HS-5 (cell line): Measurements from ENCODE around the gene IVL.

Source experiments
- DNase-seq: peaks from one replicate; pipeline ENCODE4 v3.0.0-alpha.2; 2012; ENCODE audit warnings: low read depth

The IVL gene

DNA sequence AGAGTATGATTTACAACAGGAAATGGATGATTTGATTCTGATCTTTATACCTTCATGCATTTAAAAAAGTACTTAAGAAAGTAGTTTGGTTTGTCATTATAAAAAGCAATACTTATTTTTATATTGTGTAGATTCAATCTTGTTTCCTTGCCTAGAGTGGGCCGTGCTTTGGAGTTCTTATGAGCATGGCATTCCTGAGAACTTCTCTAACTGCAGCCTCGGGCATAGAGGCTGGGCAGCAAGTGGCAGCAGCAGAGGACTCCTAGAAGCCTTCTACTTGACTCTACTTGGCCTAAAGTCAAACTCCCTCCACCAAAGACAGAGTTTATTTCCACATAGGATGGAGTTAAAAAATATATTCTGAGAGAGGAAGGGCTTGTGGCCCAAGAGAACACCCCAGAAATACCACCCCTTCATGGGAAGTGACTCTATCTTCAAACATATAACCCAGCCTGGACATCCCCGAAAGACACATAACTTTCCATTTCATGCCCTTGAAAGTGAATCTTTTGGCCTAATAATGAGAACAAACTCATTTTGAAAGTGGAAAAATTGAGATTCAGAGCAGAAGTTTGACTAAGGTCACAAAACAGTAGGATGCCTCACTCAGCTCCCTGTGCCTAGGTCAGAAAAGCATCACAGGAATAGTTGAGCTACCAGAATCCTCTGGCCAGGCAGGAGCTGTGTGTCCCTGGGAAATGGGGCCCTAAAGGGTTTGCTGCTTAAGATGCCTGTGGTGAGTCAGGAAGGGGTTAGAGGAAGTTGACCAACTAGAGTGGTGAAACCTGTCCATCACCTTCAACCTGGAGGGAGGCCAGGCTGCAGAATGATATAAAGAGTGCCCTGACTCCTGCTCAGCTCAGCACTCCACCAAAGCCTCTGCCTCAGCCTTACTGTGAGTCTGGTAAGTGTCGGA is at the start of gene IVL:
IVL (plus strand) TSS at position 861 of the 916 bp plus-strand sequence. CDS start 1,252 bp downstream, outside the sequence.
- peak; percentile 29 for DNase-seq

DNA sequence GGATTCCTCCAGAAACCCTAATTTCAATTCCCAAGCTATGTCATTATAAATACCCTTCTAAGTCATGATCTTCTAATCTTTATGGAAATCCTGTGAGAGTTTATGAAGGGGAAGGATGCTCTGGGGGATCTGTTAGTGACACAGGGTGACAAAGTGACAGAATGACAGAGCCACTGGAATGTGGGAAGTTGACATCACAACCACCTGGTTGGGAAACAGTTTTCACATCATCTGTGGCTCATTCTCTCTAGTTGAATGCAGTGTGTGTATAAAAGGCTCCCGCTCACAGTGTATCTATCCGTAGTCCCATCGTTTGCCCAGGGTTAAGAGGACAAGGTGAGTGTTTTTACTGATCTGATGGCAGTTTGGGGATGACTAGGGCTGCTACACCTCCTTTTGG is 48.6 kb upstream of the IVL start, which contains the start of gene LCE7A:
LCE7A (plus strand) TSS at position 301 of the 400 bp plus-strand sequence. CDS start 702 bp downstream, outside the sequence.
- DNase-seq: no peak

- DNase-seq: no peak
These were observed 48.2 kb upstream of the IVL start for GRCh38 chr1:152860129-152860528.

DNA sequence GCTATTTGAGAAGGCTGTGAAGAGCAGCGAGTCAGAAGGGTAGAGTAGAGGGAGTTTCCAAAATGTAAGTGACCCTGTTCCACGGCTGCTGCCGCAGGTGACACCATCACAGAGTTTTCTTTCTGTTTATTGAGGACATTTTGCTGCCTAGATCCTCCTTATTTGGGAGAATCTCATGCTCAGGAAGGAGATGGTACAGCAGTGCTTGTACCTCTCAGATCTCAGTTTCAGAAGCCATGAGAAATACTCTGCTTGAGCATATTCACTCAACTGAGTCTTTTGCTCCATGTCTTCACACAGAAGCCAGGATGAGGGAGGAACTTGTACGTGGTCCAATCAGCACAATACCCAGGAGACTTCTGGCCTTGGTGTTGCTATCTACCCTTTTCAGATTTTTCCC is 47.0 kb upstream of the IVL start:
- no peak for DNase-seq

GRCh38 chr1:152864443-152864842 is 43.9 kb upstream of the IVL start:
- DNase-seq: no peak

GRCh38 chr1:152866321-152866720 is 42.0 kb upstream of the IVL start:
- DNase-seq: no peak

DNA sequence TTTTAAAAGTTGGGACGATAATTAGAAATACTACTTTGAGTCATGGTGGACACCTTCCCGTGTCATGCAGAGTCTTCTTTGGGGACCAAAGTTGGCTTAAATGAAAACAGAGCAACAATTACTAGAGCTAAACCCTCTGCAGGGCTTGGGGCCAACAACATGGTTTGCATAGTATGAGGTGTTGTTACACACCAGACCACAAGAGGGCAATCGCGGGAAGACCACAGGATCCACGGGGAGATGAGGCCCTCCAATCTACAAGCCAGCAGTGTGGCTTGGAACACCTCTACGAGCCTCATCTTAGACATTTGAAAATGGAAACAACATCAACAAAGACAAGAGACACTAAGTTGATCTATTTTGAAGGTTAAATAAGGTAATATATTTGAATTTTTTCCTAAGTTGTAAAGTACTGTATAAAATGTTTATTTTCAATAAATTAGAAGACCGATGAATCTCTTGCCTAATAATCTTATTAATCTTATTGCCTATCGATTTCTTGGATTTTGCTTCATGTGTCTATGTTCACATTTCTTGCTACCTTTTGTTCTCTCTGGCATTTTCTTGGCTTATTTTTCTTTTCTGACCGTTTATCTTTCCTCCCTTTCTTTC is 38.4 kb upstream of the IVL start:
- DNase-seq: peak; percentile 64

GRCh38 chr1:152870831-152871730 is 37.3 kb upstream of the IVL start:
- DNase-seq: no peak

GRCh38 chr1:152871731-152872126 is 36.6 kb upstream of the IVL start:
- DNase-seq: no peak

DNA sequence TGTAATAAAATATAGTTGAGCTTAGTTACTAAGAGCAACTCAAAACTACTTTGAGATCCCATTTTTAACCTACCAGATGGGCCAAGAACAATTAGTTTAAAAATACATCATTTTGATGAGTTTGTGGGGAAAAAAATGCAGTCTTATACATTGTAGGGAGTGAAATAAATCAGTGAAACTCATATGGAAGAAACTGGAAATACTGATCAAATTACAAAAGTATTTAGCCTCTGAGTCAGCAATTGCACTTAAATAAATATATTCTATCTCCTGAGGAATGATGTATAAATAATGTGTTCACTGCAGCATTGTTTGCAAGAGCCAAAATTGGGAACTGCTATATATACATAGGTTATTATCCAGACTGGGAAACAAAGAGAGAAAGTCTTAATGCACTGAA is 34.9 kb upstream of the IVL start:
- no peak for DNase-seq

DNA sequence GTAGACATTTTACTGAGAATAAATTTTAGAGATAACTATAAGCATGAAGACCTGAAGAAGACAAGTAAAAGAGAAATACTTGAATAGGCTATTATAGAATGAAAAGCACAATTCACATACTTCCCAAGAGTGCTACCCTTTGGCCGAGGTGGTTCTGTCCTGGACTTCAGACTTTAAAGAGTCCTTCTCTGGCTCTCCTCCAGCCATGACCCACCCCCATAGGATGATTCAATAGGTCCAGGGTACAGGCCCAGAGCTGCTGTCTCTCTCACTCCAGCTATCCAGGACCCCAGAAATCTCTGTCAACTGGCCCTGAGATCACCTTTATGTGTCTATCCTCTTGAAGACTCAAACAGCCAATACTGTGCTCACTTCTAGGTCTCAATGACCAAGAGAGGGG is 31.5 kb upstream of the IVL start:
- DNase-seq: no peak

- DNase-seq: no peak
These were observed 30.3 kb upstream of the IVL start, which contains the start of gene SMCP for GRCh38 chr1:152878042-152878441. TSS of gene SMCP (plus strand) at chr1:152878322. CDS start at chr1:152884423, 6,101 bp downstream.

DNA sequence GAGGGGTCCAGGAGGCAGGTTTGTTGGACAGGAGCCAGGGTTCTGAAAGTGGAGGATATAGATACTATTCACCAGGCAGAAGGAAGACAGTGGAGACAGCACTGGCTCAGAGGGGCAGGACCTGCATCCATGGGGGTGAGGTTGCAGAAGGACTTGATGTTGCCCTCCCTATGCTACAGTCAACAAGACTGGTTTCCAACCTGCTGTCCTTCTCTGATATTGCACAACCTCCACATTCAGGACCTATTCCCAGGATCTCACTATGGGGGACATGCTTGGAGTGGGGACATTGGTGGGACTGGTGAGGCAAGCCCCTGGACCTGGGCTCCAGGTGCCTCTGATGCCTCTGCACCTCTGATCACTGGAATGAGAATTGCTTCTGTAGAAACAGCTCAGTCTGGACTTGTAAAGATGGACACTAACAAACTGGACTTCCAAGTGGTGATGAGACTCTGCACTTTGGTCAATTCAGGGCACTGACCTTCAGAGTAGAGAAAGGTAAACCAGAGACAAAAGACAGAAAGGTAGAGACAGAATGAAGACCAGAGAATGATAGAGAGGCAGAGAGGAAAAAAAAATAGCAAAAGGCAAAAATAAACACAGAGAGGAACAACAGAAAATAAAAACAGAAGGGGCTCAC is 28.7 kb upstream of the IVL start:
- no peak for DNase-seq

DNA sequence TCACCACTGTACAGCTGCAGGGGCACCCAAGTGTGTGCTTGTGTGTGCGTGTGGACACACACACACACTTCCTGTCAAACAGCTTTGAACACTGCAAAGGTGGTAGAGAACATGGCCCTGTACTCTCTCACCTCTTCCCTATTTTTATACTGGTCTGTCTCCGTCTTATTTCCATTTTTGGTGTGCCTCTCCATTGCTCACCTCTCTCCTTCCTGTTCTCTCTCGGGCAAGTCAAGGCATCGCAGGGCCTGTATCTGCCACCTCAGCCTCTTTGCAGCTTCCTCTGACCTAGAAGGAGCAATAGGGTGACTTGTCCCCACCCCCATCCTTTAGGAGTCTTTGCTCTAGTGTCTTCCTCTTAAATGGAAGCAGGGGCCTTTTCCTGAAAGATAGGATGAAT is 28.0 kb upstream of the IVL start:
- DNase-seq: no peak

DNA sequence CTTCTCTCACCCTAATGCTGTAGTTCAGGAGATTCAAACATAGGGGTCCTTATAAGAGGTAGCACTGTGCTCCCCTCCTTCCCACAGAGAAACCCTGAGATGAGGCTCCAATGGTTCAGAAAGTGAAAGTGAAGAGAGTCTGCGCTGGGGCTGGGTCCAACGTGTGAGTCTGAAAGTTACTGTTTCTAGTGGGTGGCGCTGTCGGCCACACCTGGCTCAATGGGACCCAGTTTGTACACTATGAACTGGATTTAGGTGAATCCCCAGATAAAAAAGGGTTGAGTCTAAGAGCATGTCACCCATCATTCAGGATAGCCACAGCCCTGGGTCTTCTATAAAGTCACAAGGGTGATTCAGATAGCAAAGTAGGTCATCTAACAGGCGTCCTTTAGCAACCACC is 27.4 kb upstream of the IVL start:
- DNase-seq: no peak

DNA sequence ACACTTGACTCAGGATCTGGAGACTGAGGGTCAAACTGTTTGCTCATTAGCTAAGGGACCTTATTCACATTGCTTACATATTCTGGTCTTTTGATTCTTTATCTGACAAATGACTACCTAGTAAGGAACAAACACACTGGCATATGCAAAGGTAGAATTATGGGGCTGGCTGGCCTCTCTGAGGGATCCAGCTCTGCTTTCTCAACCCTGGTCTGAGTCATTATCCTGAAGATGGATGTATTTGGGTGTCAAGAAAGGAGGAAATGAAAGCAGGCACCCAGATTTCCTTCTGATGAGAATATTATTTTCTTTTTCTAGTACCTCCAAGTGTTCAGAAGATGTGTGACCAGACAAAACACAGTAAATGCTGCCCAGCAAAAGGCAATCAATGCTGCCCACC is 24.3 kb upstream of the IVL start:
- DNase-seq: no peak

GRCh38 chr1:152884506-152884905 is 23.8 kb upstream of the IVL start:
- DNase-seq: no peak

- no peak for DNase-seq
These were observed 23.3 kb upstream of the IVL start for GRCh38 chr1:152884966-152885624.

DNA sequence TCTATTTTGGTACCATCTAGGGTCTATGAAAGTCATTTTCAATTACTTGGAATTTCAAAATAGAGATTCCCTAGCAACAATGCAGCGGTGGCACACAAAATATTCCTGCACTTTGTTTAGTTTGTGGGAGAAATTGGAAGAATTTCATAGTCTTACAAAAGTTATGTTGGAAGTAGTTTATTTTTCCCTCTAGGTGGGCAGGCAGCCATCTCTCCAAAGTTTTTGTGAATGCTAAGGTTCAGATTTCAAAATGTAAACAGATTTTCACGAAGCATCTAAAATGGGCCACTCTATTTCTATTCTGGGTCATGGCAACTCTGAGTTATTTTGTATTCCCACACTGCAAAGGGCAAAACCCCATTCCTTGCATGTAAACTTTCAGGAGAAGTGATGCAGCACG is 22.3 kb upstream of the IVL start:
- no peak for DNase-seq

GRCh38 chr1:152886758-152887409 is 21.5 kb upstream of the IVL start:
- DNase-seq: no peak

DNA sequence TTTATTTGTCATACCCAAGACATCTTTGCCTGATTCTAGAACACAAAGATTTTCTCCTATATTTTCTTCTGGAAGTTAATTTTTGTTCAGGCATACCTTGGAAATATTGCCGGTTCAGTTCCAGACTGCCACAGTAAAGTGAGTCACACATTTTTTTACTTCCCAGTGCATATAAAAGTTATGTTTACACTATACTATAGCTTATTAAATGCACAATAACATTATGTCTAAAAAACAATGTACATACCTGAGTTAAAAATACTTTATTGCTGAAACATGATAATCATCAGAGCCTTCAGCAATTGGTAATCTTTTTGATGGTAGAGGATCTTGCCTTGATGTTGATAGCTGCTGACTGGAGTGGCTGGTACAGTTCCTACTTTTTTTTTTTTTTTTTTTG is 20.2 kb upstream of the IVL start:
- DNase-seq: no peak
